GM12891 (cell line): ENCODE data around the gene MSRB3.

Experiments
- DNase-seq: peaks from one replicate; pipeline ENCODE4 v3.0.0; 2011; ENCODE audit warnings: low spot score; ENCODE audit not compliant: insufficient read length
- FAIRE-seq: peaks from 2 replicates; lab custom pipeline; 2011; peaks lifted over from hg19 to GRCh38; lab: Jason Lieb, UNC
- PAX5 ChIP-seq: IDR thresholded peaks from 2 replicates; pipeline ENCODE4 v1.6.1; 2011; ENCODE audit warnings: low read length, moderate library complexity, mild to moderate bottlenecking; ENCODE audit not compliant: insufficient read depth, severe bottlenecking
- POLR2A ChIP-seq: IDR thresholded peaks from 2 replicates; pipeline ENCODE4 v1.6.1; 2011; ENCODE audit warnings: low read depth, low read length, control low read depth
- POLR2AphosphoS5 ChIP-seq: IDR thresholded peaks from 2 replicates; pipeline ENCODE4 v1.6.1; 2011; ENCODE audit warnings: low read depth, low read length, control low read depth
- POU2F2 ChIP-seq: IDR thresholded peaks from 2 replicates; pipeline ENCODE4 v1.6.1; 2011; ENCODE audit warnings: low read depth, mild to moderate bottlenecking, control low read depth, low read length, moderate library complexity
- SPI1 ChIP-seq: IDR thresholded peaks from 2 replicates; pipeline ENCODE4 v1.6.1; 2011; ENCODE audit warnings: low read depth, low read length, control low read depth
- TAF1 ChIP-seq: IDR thresholded peaks from 2 replicates; pipeline ENCODE4 v1.6.1; 2011; ENCODE audit warnings: low read depth, low read length, control low read depth

MSRB3 gene

GRCh38 chr12:65419284-65420072 lies 141.0 kb downstream of the MSRB3 start:
- TF ChIP-seq POU2F2 (no peak), PAX5 (no peak), SPI1 (no peak), POLR2A (no peak)
- FAIRE-seq: no peak
- no peak for DNase-seq

GRCh38 chr12:65420941-65421340 lies 142.5 kb downstream of the MSRB3 start:
- TF ChIP-seq POLR2A: no peak
- no peak for TF ChIP-seq POU2F2
- no peak for TF ChIP-seq TAF1
- TF ChIP-seq PAX5: no peak
- TF ChIP-seq POLR2AphosphoS5: no peak
- TF ChIP-seq SPI1: no peak
- FAIRE-seq (no peak), DNase-seq (no peak)

GRCh38 chr12:65427646-65428045 lies 149.2 kb downstream of the MSRB3 start:
- FAIRE-seq (no peak), DNase-seq (no peak)
- no peak for TF ChIP-seq SPI1
- TF ChIP-seq POLR2AphosphoS5: no peak
- TF ChIP-seq POLR2A: no peak

GRCh38 chr12:65430006-65430405 lies 151.5 kb downstream of the MSRB3 start:
- no peak for DNase-seq
- TF ChIP-seq TAF1 (no peak), POU2F2 (no peak), POLR2AphosphoS5 (no peak), PAX5 (no peak), POLR2A (no peak), SPI1 (no peak)
- FAIRE-seq: no peak

- no peak for DNase-seq
- no peak for FAIRE-seq
- TF ChIP-seq POLR2AphosphoS5 (no peak), PAX5 (no peak), TAF1 (no peak), POLR2A (no peak), SPI1 (no peak), POU2F2 (no peak)
Observed at GRCh38 chr12:65430571-65431306, 152.3 kb downstream of the MSRB3 start.

GRCh38 chr12:65432114-65432513 lies 153.6 kb downstream of the MSRB3 start:
- FAIRE-seq: no peak

GRCh38 chr12:65432651-65433050 lies 154.2 kb downstream of the MSRB3 start:
- no peak for FAIRE-seq
- TF ChIP-seq TAF1: no peak
- TF ChIP-seq POLR2A: no peak
- TF ChIP-seq POLR2AphosphoS5: no peak
- TF ChIP-seq POU2F2: no peak
- no peak for TF ChIP-seq PAX5
- no peak for TF ChIP-seq SPI1
- DNase-seq: no peak

More at GRCh38 chr12:65432114-65432513, 153.6 kb downstream of the MSRB3 start:
- no peak for DNase-seq
- TF ChIP-seq PAX5: no peak
- TF ChIP-seq SPI1: no peak
- no peak for TF ChIP-seq TAF1
- TF ChIP-seq POLR2A: no peak
- TF ChIP-seq POU2F2: no peak
- TF ChIP-seq POLR2AphosphoS5: no peak

GRCh38 chr12:65434737-65435136 lies 156.3 kb downstream of the MSRB3 start:
- FAIRE-seq: no peak
- DNase-seq: no peak
- TF ChIP-seq SPI1: no peak
- no peak for TF ChIP-seq PAX5
- TF ChIP-seq TAF1: no peak
- TF ChIP-seq POU2F2: no peak

GRCh38 chr12:65443038-65443437 lies 164.6 kb downstream of the MSRB3 start:
- no peak for FAIRE-seq
- no peak for DNase-seq
- TF ChIP-seq POU2F2 (no peak), POLR2A (no peak), POLR2AphosphoS5 (no peak), TAF1 (no peak), SPI1 (no peak), PAX5 (no peak)
